K562 (cell line): Measurements from ENCODE around the gene ARHGAP15. TPM values are rescaled to one million over a fixed set of nuclear protein-coding genes. Genes with fewer than 3 reads are reported as not detected.

ENCODE experiments used
- ATAC-seq: fragments of 200-7000 bp; cut with Tn5 transposase; 3 replicates; pipeline ENCODE4 v1.9.1; 2020; ENCODE audit warnings: moderate library complexity
- BruUV-seq: library from RNA; stranded (reverse); fragments of 400-500 nt; replicated peaks from 2 replicates; lab custom pipeline; 2021; lab: Mats Ljungman, UMichigan
- CTCF ChIA-PET: fragments of 300-600 bp; formaldehyde crosslinking; extraction: SDS; loops from one replicate; lab custom pipeline; 2021; ENCODE audit warnings: low intra/inter-chr PET ratio; lab: Yijun Ruan, JAX
- POLR2A ChIA-PET: fragments of 300-600, 350-650 bp; sonication (Branson Sonifier 250); formaldehyde crosslinking; extraction: SDS; loops from one replicate; lab custom pipeline; 2021; ENCODE audit warnings: antibody characterized with exemption, inconsistent platforms; lab: Yijun Ruan, JAX
- DNase-seq, 4 experiments: peaks; one replicate each; pipeline versions ENCODE4 v3.0.0 to v3.0.0-alpha.2; 2011 to 2018; ENCODE audit warnings: low spot score in 3 of 4, mixed read lengths in 3 of 4; ENCODE audit errors: extremely low read depth in 1 of 4
- FAIRE-seq: peaks from 2 replicates; lab custom pipeline; 2011; peaks lifted over from hg19 to GRCh38; lab: Jason Lieb, UNC
- H2AFZ ChIP-seq: 2 replicates; pipeline ENCODE4 v1.6.0; 2011; ENCODE audit warnings: low read depth, low read length, control low read depth, inconsistent platforms
- H3K27ac ChIP-seq: fragments of 200-600 bp; 3 replicates; pipeline ENCODE4 v1.8.0; 2011; ENCODE audit warnings: low read depth, mild to moderate bottlenecking, control low read depth, inconsistent platforms, low read length, moderate library complexity, mixed read lengths; ENCODE audit errors: extremely low read depth
- H3K27me3 ChIP-seq, 2 experiments: fragments of 300-600 bp in 1 of 2; 2 replicates in 1 of 2; 3 replicates in 1 of 2; pipeline versions ENCODE4 v1.6.0 to v1.8.0; 2011; ENCODE audit warnings: inconsistent platforms in 2 of 2, low read length in 2 of 2, mild to moderate bottlenecking in 1 of 2, mixed read lengths in 1 of 2, moderate library complexity in 1 of 2; ENCODE audit not compliant: control insufficient read depth in 2 of 2, insufficient read depth in 2 of 2
- H3K36me3 ChIP-seq: fragments of 300-600 bp; 3 replicates; pipeline ENCODE4 v1.8.0; 2011; ENCODE audit warnings: mild to moderate bottlenecking, low read length, inconsistent platforms; ENCODE audit not compliant: control insufficient read depth, insufficient read depth
- H3K4me1 ChIP-seq, 2 experiments: fragments of 200-600 bp in 1 of 2; replicated peaks in 1 of 2; 2 replicates in 1 of 2; 3 replicates in 1 of 2; pipeline versions ENCODE4 v1.5.1 to v1.8.0; 2011; ENCODE audit warnings: inconsistent platforms in 2 of 2, low read length in 2 of 2, mild to moderate bottlenecking in 1 of 2, mixed read lengths in 1 of 2, moderate library complexity in 1 of 2; ENCODE audit not compliant: control insufficient read depth in 2 of 2, insufficient read depth in 2 of 2
- H3K4me2 ChIP-seq: 2 replicates; pipeline ENCODE4 v1.6.1; 2011; ENCODE audit warnings: low read length, control low read depth, inconsistent platforms, mixed read lengths; ENCODE audit not compliant: insufficient read depth
- H3K4me3 ChIP-seq: fragments of 200-600 bp; sonication (generic), shearing (Covaris generic); 2 replicates; pipeline ENCODE4 v1.5.1; 2016; ENCODE audit warnings: control low read depth, inconsistent platforms
- H3K79me2 ChIP-seq: fragments of 200-600 bp; 3 replicates; pipeline ENCODE4 v1.8.0; 2011; ENCODE audit warnings: low read length, inconsistent platforms; ENCODE audit not compliant: control insufficient read depth, insufficient read depth
- H3K9ac ChIP-seq, 2 experiments: 2 replicates each; pipeline versions ENCODE4 v1.6.0 to v1.6.1; 2011; ENCODE audit warnings: low read depth in 2 of 2, low read length in 2 of 2, control low read depth in 1 of 2, inconsistent platforms in 1 of 2, mild to moderate bottlenecking in 1 of 2, mixed read lengths in 1 of 2; ENCODE audit not compliant: insufficient read depth in 1 of 2
- H3K9me1 ChIP-seq: one replicate; pipeline ENCODE4 v1.6.0; 2011; ENCODE audit warnings: inconsistent platforms, mild to moderate bottlenecking, low read length, moderate library complexity; ENCODE audit not compliant: control insufficient read depth, insufficient read depth
- H3K9me3 ChIP-seq: replicated peaks from 2 replicates; pipeline ENCODE4 v1.5.1; 2011; ENCODE audit warnings: low read depth, low read length, inconsistent platforms; ENCODE audit not compliant: control insufficient read depth, insufficient read depth
- H4K20me1 ChIP-seq: replicated peaks from 2 replicates; pipeline ENCODE4 v1.6.1; 2011; ENCODE audit warnings: low read length, inconsistent platforms, mixed read lengths; ENCODE audit not compliant: control insufficient read depth, insufficient read depth
- CBX3 ChIP-seq, 2 experiments: IDR thresholded peaks; 1 replicate in 1 of 2; 2 replicates in 1 of 2; pipeline ENCODE4 v1.6.1; 2012; ENCODE audit warnings: inconsistent platforms in 2 of 2, low read length in 2 of 2, borderline replicate concordance in 1 of 2, control low read depth in 1 of 2
- GABPB1 ChIP-seq: sonication (generic); formaldehyde crosslinking; IDR thresholded peaks from 2 replicates; pipeline ENCODE4 v1.8.0; 2022; ENCODE audit warnings: mild to moderate bottlenecking, missing genetic modification reagents
- MCM2 ChIP-seq: fragments of 450-650 bp; IDR thresholded peaks from 2 replicates; pipeline ENCODE4 v1.6.1; 2017; ENCODE audit warnings: low read depth, mild to moderate bottlenecking
- POLR2A ChIP-seq: fragments of 450-650 bp; conservative IDR thresholded peaks from 2 replicates; pipeline ENCODE4 v1.6.1; 2016
- SAFB2 ChIP-seq: fragments of 200-400 bp; formaldehyde crosslinking; IDR thresholded peaks from 2 replicates; pipeline ENCODE4 v1.6.1; 2018; ENCODE audit warnings: borderline replicate concordance, low read length, low read depth, moderate library complexity; ENCODE audit not compliant: severe bottlenecking
- SREBF1 ChIP-seq: fragments of 150-350 bp; IDR thresholded peaks from 2 replicates; pipeline ENCODE4 v1.6.1; 2014; ENCODE audit warnings: antibody characterized with exemption, low read depth, low read length, borderline replicate concordance
- WGBS: fragments of 100-300 bp; shearing (Covaris generic); methylation state at CpG from one replicate; pipeline ENCODE4 v1.1.6; 2016; ENCODE audit warnings: low coverage, mixed read lengths; ENCODE audit not compliant: insufficient coverage; ENCODE audit errors: missing lambda C conversion rate; 5-methylcytosine and 5-hydroxymethylcytosine counted together
- in situ Hi-C: fragments of 300-500 bp; cut with MboI; formaldehyde crosslinking; loops from 4 replicates; pipeline ENCODE4 v1.15.0; 2018; ENCODE audit warnings: inconsistent platforms, mixed read lengths
- intact Hi-C: fragments of 100-400 bp; cut with micrococcal nuclease; formaldehyde crosslinking; loops from 2 replicates; pipeline ENCODE4 v1.14.2; 2022
- polyA plus RNA-seq, 8 experiments: library from polyadenylated mRNA; depleted of rRNA in 4 of 8; stranded (reverse) in 5 of 8; unstranded in 3 of 8; fragments of >200 nt; fragmentation: Nextera tagmentation in 2 of 8; fragmentation: Illumina TruSeq in 1 of 8; extraction: Ambion mirVana in 2 of 8; extraction: Trizol in 1 of 8; gene quantifications; 2 replicates each; pipeline versions ENCODE4 v1.2.1 to v1.2.3, GENCODE V29; 2011 to 2014; ENCODE audit warnings: inconsistent platforms in 1 of 8, missing spikeins in 1 of 8
- total RNA-seq, 7 experiments: library from RNA; depleted of rRNA in 6 of 7; stranded (reverse); fragments of >200 nt in 6 of 7; fragmentation: Illumina TruSeq in 2 of 7; extraction: Trizol in 2 of 7; gene quantifications; 2 replicates each; pipeline versions ENCODE4 v1.2.1 to v1.2.3, GENCODE V29; 2011 to 2021; ENCODE audit warnings: low replicate concordance in 1 of 7
- TF ChIP-seq, protein P1 (sequence below): fragments of 250-450 bp; sonication (Bioruptor Pico); IDR thresholded peaks from 2 replicates; pipeline ENCODE4 v1.8.0; 2021; ENCODE audit warnings: borderline replicate concordance, mild to moderate bottlenecking, moderate library complexity; ENCODE audit not compliant: poor library complexity, severe bottlenecking
- TF ChIP-seq, protein P2 (sequence below): IDR thresholded peaks from 2 replicates; pipeline ENCODE4 v1.6.1; 2016; ENCODE audit warnings: missing genetic modification characterization, missing compliant biosample characterization

ARHGAP15 gene
- total and polyA plus RNA-seq, 9 of the 15 experiments (the other 6 are each of a cell fraction or from before 2014, with no cell fraction given) = 1.5 to 17.9 (median 7.9) TPM

DNA sequence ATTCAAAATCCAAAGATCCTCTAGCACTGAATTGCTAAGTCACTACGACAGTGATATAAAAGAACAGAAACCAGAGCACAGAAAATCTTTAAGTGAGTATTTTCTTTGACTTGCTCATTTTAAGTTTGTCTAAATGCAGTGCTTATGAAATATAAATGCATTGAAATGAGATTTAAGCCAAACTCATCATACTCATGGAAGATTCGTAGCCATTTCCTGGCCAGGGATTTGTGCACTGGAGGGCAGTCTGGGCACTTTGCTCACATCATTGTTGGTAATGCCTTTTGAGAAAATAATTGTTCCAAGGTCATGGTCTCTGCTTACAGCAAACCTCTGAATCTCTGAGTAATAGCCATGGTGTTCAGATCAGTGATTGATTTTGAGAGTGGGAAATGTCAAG, 307.7 kb downstream of the ARHGAP15 start:
- H3K9ac ChIP-seq = no peak overlapping the region
- H2AFZ ChIP-seq = no peak overlapping the region
- H3K4me1 ChIP-seq = no peaks in the 10 kb centered on the region
- H3K27me3 ChIP-seq = no peaks in the 10 kb centered on the region
- in situ Hi-C loops = no loop called here
- intact Hi-C loops = no loop called here
- no peaks in the 10 kb centered on the region for H3K36me3 ChIP-seq
- no peak for DNase-seq
- no peak for FAIRE-seq
- H3K9me1 ChIP-seq = no peaks in the 10 kb centered on the region
- WGBS = 17% methylated on average over 2 of the region's 2 CpGs
- CTCF ChIA-PET = no interaction called here
- H3K4me3 ChIP-seq = no peak overlapping the region
- H4K20me1 ChIP-seq = no peaks in the 10 kb centered on the region
- BruUV-seq = no TSS peak
- H3K79me2 ChIP-seq = no peaks in the 10 kb centered on the region
- no peak for ATAC-seq
- H3K9me3 ChIP-seq = no peaks in the 10 kb centered on the region
- no peak overlapping the region for H3K4me2 ChIP-seq
- TF ChIP-seq GABPB1 (CRISPR knock-in tag) = no peak
- no peak for TF ChIP-seq SAFB2
- no peak for TF ChIP-seq MCM2
- no peak for TF ChIP-seq SREBF1
- TF ChIP-seq, protein P1, sequence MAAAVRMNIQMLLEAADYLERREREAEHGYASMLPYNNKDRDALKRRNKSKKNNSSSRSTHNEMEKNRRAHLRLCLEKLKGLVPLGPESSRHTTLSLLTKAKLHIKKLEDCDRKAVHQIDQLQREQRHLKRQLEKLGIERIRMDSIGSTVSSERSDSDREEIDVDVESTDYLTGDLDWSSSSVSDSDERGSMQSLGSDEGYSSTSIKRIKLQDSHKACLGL (CRISPR knock-in tag) = no peak
- no peak for TF ChIP-seq POLR2A
- TF ChIP-seq, protein P2, sequence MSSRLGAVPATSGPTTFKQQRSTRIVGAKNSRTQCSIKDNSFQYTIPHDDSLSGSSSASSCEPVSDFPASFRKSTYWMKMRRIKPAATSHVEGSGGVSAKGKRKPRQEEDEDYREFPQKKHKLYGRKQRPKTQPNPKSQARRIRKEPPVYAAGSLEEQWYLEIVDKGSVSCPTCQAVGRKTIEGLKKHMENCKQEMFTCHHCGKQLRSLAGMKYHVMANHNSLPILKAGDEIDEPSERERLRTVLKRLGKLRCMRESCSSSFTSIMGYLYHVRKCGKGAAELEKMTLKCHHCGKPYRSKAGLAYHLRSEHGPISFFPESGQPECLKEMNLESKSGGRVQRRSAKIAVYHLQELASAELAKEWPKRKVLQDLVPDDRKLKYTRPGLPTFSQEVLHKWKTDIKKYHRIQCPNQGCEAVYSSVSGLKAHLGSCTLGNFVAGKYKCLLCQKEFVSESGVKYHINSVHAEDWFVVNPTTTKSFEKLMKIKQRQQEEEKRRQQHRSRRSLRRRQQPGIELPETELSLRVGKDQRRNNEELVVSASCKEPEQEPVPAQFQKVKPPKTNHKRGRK (tag) = no peak
- TF ChIP-seq CBX3 (IDR thresholded peaks at IDR 0.05; ENCODE audit: borderline replicate concordance in 1 of 2, low read length in 2 of 2) = no peak
- TF ChIP-seq, all 486 proteins: peak for 0
- POLR2A ChIA-PET = no interaction called here
- no peak overlapping the region for H3K27ac ChIP-seq
